Fibroblast of skin of scalp (primary cell): Measurements from ENCODE around the gene LGALS3.

Experiments used
- DNase-seq: peaks from one replicate; pipeline ENCODE4 v3.0.0-alpha.2; 2013

The LGALS3 gene

GRCh38 chr14:55191203-55192053 lies 62.4 kb downstream of the LGALS3 start, which contains the start of gene DLGAP5:
Gene DLGAP5 (minus strand): TSS chr14:55191585. CDS start chr14:55189179, 2,406 bp downstream.
- peak; percentile 96 for DNase-seq

- peak; percentile 17 for DNase-seq
Observed at GRCh38 chr14:55192054-55192621, 63.1 kb downstream of the LGALS3 start.

GRCh38 chr14:55194656-55195355 lies 65.8 kb downstream of the LGALS3 start:
- DNase-seq = no peak
